ENCODE results near the gene PIK3AP1.

Gene PIK3AP1

DNA sequence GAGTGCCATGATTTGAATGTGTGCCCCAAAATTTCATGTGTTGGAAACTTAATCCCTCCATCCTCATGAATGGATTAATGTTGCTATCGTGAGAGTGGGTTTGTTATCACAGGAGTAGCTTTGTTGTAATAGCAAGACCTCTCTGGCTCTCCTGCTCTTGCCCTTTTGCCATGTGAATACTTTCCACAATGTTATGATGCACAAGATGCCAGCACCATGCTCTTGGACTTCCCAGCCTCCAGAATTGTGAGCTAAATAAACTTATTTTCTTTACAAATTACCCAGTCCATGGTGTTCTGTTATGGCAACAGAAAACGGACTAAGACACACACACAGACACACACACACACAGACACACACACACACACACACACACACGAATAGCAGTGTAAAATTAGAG, 82.2 kb downstream of the PIK3AP1 start:
- FAIRE-seq, result no peak

DNA sequence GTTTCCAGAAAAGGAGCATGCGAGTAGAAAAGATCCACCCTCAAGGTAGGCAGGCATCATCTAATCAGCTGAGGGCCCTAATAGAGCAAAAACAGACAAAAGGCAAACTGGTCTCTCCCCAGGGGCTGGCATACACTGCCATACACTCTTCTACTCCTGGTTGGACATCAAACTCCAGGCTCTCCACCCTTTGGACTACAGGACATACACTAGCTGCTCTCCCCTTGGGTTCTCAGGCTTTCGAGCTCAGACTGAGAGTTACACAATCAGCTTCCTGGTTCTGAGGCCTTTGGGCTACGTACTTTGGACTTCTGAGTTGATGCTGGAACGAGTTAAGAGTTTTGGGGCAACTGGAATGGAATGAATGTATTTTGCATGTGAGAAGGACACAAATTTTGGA, 82.6 kb downstream of the PIK3AP1 start:
- no peak for FAIRE-seq
- TF ChIP-seq, protein P1, sequence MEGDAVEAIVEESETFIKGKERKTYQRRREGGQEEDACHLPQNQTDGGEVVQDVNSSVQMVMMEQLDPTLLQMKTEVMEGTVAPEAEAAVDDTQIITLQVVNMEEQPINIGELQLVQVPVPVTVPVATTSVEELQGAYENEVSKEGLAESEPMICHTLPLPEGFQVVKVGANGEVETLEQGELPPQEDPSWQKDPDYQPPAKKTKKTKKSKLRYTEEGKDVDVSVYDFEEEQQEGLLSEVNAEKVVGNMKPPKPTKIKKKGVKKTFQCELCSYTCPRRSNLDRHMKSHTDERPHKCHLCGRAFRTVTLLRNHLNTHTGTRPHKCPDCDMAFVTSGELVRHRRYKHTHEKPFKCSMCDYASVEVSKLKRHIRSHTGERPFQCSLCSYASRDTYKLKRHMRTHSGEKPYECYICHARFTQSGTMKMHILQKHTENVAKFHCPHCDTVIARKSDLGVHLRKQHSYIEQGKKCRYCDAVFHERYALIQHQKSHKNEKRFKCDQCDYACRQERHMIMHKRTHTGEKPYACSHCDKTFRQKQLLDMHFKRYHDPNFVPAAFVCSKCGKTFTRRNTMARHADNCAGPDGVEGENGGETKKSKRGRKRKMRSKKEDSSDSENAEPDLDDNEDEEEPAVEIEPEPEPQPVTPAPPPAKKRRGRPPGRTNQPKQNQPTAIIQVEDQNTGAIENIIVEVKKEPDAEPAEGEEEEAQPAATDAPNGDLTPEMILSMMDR (IDR thresholded peaks at IDR 0.05; ENCODE audit: insufficient read depth, missing control alignments), result no peak

More for the DNA sequence above, 82.2 kb downstream of the PIK3AP1 start:
- DNase-seq (ENCODE audit: insufficient read length, low spot score), result no peak
- TF ChIP-seq, protein P1 (IDR thresholded peaks at IDR 0.05; ENCODE audit: insufficient read depth, missing control alignments), result no peak

DNA sequence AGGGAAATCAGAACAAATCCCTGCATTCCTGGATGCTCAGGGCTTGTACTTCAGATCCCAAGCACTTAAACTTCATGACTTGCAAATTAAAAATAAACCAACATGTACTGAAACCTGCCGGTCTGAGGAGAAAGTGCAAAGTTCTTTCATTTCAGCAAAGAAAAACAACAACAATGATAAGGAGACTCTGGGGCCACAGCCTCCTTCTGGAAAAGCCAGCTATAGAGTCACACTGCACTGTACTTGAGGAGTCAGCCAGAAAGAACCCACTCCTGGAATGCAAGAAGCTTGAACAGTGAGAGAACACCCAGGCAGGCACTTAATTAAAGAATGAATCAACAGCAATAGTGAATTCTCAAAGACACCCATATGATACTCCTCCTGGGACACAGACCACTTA, 83.8 kb downstream of the PIK3AP1 start:
- DNase-seq (ENCODE audit: insufficient read length, low spot score), result no peak
- TF ChIP-seq, protein P1 (IDR thresholded peaks at IDR 0.05; ENCODE audit: insufficient read depth, missing control alignments), result no peak
- FAIRE-seq, result no peak

More for the DNA sequence above, 82.6 kb downstream of the PIK3AP1 start:
- DNase-seq (ENCODE audit: insufficient read length, low spot score), result no peak

DNA sequence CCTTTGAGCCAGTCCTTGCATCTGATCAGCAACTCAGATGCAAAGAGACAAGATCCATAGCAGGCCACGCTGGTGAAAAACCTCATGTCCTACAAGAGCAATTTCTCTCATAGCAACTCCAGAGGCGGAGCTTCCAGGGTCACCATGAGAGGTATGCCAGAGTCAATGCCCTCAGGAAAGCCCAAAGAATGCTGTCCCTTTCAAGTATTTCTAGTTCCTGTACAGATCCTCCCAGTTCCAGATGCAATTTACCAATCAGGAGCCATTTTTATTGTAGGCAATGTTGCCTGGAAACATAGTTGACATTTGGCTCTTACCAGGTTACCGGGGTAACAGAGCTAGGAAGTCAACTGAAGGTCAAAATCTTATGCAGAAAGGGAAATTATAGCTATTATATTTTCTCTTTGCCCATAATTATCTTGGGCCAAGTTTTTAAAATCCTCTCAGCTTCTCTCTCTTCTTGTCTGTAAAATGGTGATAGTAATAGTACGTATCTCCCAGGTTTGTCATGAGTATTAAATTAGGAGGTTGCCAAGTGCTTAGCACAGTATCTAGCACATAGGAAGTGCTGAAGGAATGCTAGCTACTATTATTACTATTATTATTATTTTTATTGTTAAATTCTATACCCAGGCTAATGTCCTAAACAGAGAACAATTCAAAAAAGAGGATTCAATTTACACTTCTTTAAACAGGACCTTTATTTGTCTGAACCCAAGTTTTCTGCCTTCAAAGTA, 87.2 kb downstream of the PIK3AP1 start:
- no peak for DNase-seq (ENCODE audit: insufficient read length, low spot score)
- FAIRE-seq, result no peak
- TF ChIP-seq, protein P1 (IDR thresholded peaks at IDR 0.05; ENCODE audit: insufficient read depth, missing control alignments), result no peak

DNA sequence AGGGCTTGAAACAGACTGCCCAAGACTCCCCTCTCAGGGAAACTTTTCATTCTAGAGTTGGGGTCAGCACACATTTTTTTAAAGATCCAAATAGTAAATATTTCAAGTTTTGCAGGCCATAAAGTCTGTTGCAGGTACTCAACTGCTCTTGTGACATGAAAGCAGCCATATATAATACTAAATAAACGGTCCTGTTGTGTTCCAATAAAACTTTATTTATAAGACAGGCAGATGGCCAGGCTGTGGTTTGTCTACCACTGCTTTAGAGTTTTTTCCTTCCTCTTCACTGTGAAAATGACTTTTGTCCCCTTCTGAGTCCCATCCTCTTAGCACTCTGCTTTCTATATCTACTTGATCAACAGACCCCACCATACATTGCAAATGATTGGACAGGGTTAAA, 93.0 kb downstream of the PIK3AP1 start:
- DNase-seq (ENCODE audit: insufficient read length, low spot score), result no peak
- FAIRE-seq, result no peak
- TF ChIP-seq, protein P1 (IDR thresholded peaks at IDR 0.05; ENCODE audit: insufficient read depth, missing control alignments), result no peak

DNA sequence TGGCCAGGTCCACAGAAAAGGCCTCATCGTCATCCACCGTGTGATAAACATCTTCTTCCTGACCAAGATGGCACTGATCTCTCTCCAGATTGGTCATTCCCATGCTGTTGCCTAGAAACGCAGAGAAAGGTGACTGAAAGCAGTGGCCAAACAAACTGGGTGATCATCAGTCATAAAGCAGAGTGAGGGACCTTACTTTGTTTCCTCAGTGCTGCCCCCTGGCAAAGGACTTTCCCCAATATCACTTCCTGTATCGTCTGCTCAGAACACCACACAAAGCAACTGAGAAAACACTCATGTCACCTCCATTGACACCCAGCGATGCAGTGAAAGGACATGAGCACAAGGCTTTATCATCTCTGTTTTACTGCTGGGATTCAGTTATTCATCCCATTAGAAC, 93.5 kb downstream of the PIK3AP1 start:
- TF ChIP-seq, protein P1 (IDR thresholded peaks at IDR 0.05; ENCODE audit: insufficient read depth, missing control alignments), result peak; percentile 27
- FAIRE-seq (no peak), DNase-seq (ENCODE audit: insufficient read length, low spot score) (no peak)

DNA sequence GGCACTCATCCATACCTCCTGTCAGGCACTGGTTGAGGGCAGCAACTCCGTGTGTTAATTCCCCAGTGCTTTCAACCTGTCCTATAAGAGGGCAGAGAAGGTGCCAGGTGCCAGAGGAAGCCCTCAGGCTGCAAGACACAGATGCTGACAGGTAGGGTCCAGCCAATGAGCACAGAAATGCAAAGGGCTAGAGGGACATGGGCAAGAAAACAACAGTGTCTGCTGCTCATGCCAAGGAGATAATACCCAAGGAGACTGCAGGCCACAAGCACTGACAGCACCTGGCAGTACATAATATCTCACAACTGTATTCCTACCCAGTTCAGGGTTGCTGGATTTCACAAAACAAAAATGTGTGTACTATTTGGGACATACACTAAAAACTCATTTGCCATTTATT, 95.1 kb downstream of the PIK3AP1 start:
- TF ChIP-seq, protein P1 (IDR thresholded peaks at IDR 0.05; ENCODE audit: insufficient read depth, missing control alignments), result no peak
- DNase-seq (ENCODE audit: insufficient read length, low spot score) (no peak), FAIRE-seq (no peak)

Data from D721Med (cell line).